A673 (cell line): ENCODE data around the gene ASB11. TPM values are rescaled to one million over a fixed set of nuclear protein-coding genes. Genes with fewer than 3 reads are reported as not detected.

ENCODE experiments used
- BruUV-seq: library from RNA; stranded (reverse); fragments of 400-500 nt; replicated peaks from 2 replicates; lab custom pipeline; 2021; lab: Mats Ljungman, UMichigan
- CTCF ChIA-PET: fragments of 300-600 bp; sonication (Branson Sonifier 250); formaldehyde crosslinking; loops from one replicate; lab custom pipeline; 2022; ENCODE audit warnings: antibody characterized with exemption; lab: Charles Lee
- POLR2A ChIA-PET: fragments of 300-600 bp; sonication (Branson Sonifier 250); formaldehyde crosslinking; loops from one replicate; lab custom pipeline; 2022; ENCODE audit warnings: antibody characterized with exemption; ENCODE audit not compliant: low non-redundant PET; lab: Charles Lee
- DNase-seq: peaks from one replicate; pipeline ENCODE4 v3.0.0-alpha.2; 2015; ENCODE audit warnings: low spot score
- H3K27ac ChIP-seq: fragments of 200-600 bp; sonication (generic); 2 replicates; pipeline ENCODE4 v1.5.1; 2016; ENCODE audit warnings: mixed run types, low read depth, mild to moderate bottlenecking, mixed read lengths, antibody characterized with exemption, low read length; ENCODE audit not compliant: poor library complexity, severe bottlenecking
- H3K27me3 ChIP-seq: fragments of 200-600 bp; sonication (generic); replicated peaks from 2 replicates; pipeline ENCODE4 v1.6.1; 2017; ENCODE audit warnings: mixed run types, low read depth, mild to moderate bottlenecking, mixed read lengths, antibody characterized with exemption, low read length; ENCODE audit not compliant: insufficient read depth, poor library complexity
- H3K36me3 ChIP-seq: fragments of 200-600 bp; sonication (generic); 2 replicates; pipeline ENCODE4 v1.6.1; 2016; ENCODE audit warnings: mixed run types, mild to moderate bottlenecking, mixed read lengths, antibody characterized with exemption, low read length; ENCODE audit not compliant: insufficient read depth, poor library complexity, severe bottlenecking
- H3K4me1 ChIP-seq: fragments of 200-600 bp; sonication (generic); 2 replicates; pipeline ENCODE4 v1.6.1; 2017; ENCODE audit warnings: mixed run types, mild to moderate bottlenecking, mixed read lengths, antibody characterized with exemption, low read length; ENCODE audit not compliant: insufficient read depth, poor library complexity, severe bottlenecking
- H3K4me3 ChIP-seq: fragments of 200-600 bp; sonication (generic); 2 replicates; pipeline ENCODE4 v1.5.1; 2016; ENCODE audit warnings: low read depth, mixed run types, mild to moderate bottlenecking, mixed read lengths, low read length; ENCODE audit not compliant: poor library complexity, severe bottlenecking
- H3K9me3 ChIP-seq: fragments of 200-600 bp; sonication (generic); 2 replicates; pipeline ENCODE4 v1.6.1; 2016; ENCODE audit warnings: mixed run types, low read depth, mild to moderate bottlenecking, mixed read lengths, antibody characterized with exemption, low read length; ENCODE audit not compliant: poor library complexity, severe bottlenecking
- CTCF ChIP-seq: fragments of 300-800, 200-600 bp; sonication (generic); conservative IDR thresholded peaks from 2 replicates; pipeline ENCODE4 v1.5.1; 2017; ENCODE audit warnings: low read depth, mild to moderate bottlenecking, antibody characterized with exemption, low read length, moderate library complexity, mixed read lengths
- EZH2 ChIP-seq: fragments of 200-600 bp; sonication (generic); IDR thresholded peaks from 2 replicates; pipeline ENCODE4 v1.6.1; 2017; ENCODE audit warnings: borderline replicate concordance, low read depth, mild to moderate bottlenecking, mixed read lengths, antibody characterized with exemption, low read length; ENCODE audit not compliant: poor library complexity, severe bottlenecking
- intact Hi-C: fragments of 100-400 bp; cut with micrococcal nuclease; formaldehyde crosslinking; loops from one replicate; pipeline ENCODE4 v1.10.0; 2022; ENCODE audit not compliant: unreplicated experiment
- total RNA-seq: library from RNA; stranded (reverse); gene quantifications from 2 replicates; pipeline ENCODE4 v1.2.3, GENCODE V29; 2021

The ASB11 gene
- total RNA-seq, 1 experiment from 2014 or later = 0.62 TPM

GRCh38 chrX:15356444-15356843, 41.0 kb upstream of the ASB11 start:
- POLR2A ChIA-PET = no interaction called here
- Histone ChIP-seq H3K4me3 (no peak overlapping the region), H3K4me1 (no peaks in the 10 kb centered on the region), H3K27ac (no peak overlapping the region), H3K27me3 (no peaks in the 10 kb centered on the region), H3K9me3 (no peaks in the 10 kb centered on the region), H3K36me3 (no peaks in the 10 kb centered on the region)
- no peak for TF ChIP-seq CTCF
- intact Hi-C loops = no loop called here
- no TSS peak for BruUV-seq
- no peak for DNase-seq
- CTCF ChIA-PET = no interaction called here

DNA sequence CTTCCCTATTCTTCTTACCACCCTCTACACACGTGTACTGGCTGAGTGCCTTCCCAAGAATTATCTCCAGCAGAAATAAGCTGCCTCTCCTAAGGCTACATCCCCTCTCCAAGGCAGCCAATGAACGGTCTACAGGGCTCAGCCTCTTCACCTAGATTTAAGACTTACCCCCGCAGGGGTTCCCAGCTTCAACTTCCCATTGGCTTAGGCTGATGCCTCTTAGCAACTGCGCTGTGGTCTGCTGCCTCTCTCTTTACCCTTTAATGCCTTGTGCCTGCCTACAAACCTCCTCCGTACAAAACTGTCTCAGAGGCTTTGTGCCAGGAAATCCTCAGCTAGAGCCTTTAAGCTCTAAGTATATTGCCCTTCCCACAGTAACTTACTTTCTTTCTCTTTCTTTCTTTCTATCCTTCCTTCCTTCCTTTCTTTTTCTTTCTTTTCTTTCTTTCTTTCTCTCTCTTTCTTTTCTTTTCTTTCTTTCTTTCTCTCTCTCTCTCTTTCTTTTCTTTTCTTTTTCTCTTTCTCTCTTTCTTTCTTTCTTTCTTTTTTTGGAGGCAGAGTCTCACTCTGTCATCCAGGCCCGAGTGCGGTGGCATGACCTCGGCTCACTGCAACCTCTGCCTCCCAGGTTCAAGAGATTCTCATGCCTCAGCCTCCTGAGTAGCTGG, 35.0 kb upstream of the ASB11 start:
- peak; percentile 55 for DNase-seq
- H3K36me3 ChIP-seq = no peaks in the 10 kb centered on the region
- no peaks in the 10 kb centered on the region for H3K9me3 ChIP-seq
- no TSS peak for BruUV-seq
- H3K4me3 ChIP-seq = no peak overlapping the region
- TF ChIP-seq CTCF = no peak
- POLR2A ChIA-PET = no interaction called here
- H3K4me1 ChIP-seq = no peaks in the 10 kb centered on the region
- CTCF ChIA-PET = no interaction called here
- H3K27ac ChIP-seq = no peak overlapping the region
- peaks cover 3% of the 10 kb centered on the region for H3K27me3 ChIP-seq
- intact Hi-C loops = no loop called here

DNA sequence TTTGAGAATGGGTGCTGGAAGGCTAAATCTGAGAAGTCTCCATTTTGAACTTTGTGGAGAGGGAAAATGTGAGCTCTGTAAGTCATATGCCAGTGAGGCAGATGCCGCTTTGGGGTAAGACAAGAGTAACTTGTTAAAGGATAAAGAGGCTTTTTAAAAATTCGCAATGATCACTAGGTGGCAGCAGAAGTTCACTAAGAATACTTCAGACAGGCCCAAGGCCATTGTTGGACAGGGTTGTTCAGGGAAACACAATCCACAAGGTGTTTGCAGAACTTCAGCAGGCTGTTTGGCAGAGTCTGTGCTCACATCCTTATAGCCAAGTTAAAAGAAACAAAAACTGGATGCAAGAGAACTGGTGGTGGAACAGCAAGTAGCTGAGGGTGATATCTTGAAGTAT, 33.6 kb upstream of the ASB11 start:
- Histone ChIP-seq H3K4me3 (no peak overlapping the region), H3K9me3 (no peaks in the 10 kb centered on the region), H3K36me3 (no peaks in the 10 kb centered on the region), H3K27me3 (peaks cover 3% of the 10 kb centered on the region), H3K27ac (no peak overlapping the region), H3K4me1 (no peaks in the 10 kb centered on the region)
- peak; percentile 82 for DNase-seq
- TF ChIP-seq CTCF = peak; percentile 69
- no peak for TF ChIP-seq EZH2
- intact Hi-C loops = loop anchor here (1.0 to 10.0 kb wide), 3 partner anchors 119 to 326 kb away; no protein-coding TSS in a partner anchor
- CTCF ChIA-PET = interaction anchor here (1.6 kb wide), 1 partner anchor 119 kb away, joined by 6 read pairs; no protein-coding TSS in a partner anchor
- BruUV-seq = no TSS peak
- POLR2A ChIA-PET = interaction anchor here (0.7 kb wide), 1 partner anchor 9 kb away, joined by 3 read pairs; no protein-coding TSS in a partner anchor
